DLD1 (cell line): Measurements from ENCODE around the gene TJP3.

ENCODE experiments used
- in situ Hi-C: cut with HindIII; loops from 2 replicates; pipeline ENCODE4 v1.10.0; 2017; ENCODE audit warnings: low sequenced_read_pairs

TJP3 gene

DNA sequence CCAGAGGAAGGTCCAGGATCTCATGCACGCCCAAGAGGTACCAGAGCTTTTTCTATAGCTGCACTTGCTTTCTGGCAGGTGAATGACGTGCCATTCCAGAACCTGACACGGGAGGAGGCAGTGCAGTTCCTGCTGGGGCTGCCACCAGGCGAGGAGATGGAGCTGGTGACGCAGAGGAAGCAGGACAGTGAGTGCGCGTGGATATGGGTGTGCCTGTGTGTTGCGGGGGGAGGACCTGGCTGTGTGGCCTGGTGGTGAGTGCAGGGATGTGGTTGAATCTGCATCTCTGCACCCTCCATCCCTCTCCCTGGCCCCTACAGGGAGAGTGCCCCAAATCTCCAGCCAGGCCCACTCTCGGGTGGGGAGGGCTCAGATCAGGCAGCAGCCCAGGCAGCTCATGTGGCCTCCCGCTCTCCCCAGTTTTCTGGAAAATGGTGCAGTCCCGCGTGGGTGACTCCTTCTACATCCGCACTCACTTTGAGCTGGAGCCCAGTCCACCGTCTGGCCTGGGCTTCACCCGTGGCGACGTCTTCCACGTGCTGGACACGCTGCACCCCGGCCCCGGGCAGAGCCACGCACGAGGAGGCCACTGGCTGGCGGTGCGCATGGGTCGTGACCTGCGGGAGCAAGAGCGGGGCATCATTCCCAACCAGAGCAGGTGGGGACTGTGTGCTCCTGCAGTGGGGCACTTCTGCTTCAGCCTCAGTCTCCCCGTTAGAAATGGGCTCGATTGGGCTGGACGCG, 30.5 kb downstream of the TJP3 start:
- in situ Hi-C loops: no loop called here

DNA sequence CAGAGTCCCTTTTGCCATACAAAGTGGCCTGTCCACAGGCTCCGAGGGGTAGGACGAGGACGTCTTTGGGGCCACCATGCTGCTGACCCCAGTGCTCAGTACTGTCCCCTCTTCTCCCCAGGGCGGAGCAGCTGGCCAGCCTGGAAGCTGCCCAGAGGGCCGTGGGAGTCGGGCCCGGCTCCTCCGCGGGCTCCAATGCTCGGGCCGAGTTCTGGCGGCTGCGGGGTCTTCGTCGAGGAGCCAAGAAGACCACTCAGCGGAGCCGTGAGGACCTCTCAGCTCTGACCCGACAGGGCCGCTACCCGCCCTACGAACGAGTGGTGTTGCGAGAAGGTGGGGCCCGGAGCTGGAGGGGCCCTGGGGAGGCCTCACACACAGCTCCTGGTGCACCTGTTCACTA, 32.2 kb downstream of the TJP3 start:
- in situ Hi-C loops: no loop called here

DNA sequence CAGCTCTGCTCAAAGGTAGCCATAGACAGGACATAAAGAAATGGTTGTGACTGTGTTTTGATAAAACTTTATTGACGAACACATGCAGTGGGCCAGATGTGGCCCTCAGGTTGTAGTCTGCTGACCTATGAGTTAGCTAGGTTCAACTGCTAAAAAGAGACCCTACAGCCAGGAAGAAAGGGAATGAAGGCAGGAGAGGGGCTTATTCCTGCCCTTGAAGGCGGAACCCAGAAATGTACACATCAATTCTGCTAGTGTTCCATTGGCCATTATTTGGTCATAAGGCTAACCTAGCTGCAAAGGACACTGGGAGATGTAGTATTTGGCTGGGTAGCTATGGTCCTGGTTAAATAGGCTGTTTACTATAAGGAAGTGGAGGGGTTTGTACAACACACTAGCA, 35.3 kb downstream of the TJP3 start:
- in situ Hi-C loops: no loop called here

DNA sequence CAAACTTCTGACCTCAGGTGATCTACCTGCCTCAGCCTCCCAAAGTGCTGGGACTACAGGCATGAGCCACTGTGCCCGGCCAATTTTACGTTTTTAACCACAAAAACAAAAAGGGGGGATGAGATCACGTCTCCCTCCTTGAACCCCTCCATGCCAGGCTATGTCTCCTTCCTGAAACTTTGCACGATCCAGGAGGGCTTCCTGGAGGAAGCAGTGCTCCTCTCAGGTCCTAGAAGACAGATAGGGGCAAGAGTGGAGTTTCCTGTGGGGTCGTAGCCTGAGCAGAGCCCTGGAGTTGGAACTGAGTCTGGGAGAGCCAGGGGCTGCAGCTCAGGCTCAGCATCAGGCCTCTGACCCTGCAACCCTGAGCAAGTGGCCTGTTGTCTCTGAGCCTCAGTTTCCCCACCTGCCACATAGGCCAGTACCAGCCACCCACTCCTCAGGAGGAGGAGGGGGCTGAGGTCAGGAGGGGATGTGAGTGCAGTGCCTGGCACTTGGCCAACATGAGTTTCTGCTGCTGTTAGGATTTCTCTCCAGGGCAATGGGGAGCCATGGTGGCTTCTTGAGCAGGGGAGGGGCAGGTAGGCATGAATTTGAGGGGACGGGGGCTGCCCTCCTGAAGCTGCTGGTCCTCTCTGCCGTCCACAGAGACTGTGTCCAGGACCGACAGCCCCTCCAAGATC, 37.3 kb downstream of the TJP3 start:
- in situ Hi-C loops: no loop called here

DNA sequence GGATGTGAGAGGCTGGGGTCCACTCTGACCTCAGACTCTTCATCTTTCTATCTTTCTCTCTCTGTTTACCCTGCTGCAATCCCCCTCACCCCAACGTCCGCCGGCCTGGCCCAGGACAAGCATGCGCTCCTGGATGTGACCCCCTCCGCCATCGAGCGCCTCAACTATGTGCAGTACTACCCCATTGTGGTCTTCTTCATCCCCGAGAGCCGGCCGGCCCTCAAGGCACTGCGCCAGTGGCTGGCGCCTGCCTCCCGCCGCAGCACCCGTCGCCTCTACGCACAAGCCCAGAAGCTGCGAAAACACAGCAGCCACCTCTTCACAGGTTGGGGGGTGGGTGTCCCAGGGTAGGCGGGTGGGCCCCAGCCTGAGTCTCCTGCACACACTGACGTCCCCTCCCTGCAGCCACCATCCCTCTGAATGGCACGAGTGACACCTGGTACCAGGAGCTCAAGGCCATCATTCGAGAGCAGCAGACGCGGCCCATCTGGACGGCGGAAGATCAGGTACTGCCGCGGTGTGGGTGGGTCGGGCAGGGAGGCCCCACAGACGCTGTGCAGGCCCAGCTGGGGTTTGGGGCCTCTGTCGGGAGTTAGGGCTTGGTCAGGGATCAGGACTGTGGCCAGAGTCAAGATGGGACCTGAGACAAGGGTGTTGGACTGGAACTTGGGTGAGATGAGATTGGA, 38.3 kb downstream of the TJP3 start:
- in situ Hi-C loops: no loop called here

DNA sequence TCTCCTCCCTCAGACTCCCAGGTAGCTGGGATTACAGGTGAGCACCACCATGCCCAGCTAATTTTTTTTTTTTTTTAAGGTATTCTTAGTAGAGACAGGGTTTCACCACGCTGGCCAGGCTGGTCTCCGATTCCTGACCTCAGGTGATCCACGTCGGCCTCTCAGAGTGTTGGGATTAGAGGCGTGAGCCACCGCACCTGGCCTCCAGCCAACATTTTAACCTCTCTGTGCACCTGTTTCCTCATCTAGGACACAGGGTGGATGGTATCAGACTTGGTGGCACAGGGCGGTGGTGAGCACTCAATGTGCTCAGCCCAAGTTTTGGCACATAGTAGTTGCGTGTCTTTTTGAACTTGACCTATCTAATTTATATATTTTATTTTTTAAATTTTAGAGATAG, 40.8 kb downstream of the TJP3 start:
- in situ Hi-C loops: no loop called here

DNA sequence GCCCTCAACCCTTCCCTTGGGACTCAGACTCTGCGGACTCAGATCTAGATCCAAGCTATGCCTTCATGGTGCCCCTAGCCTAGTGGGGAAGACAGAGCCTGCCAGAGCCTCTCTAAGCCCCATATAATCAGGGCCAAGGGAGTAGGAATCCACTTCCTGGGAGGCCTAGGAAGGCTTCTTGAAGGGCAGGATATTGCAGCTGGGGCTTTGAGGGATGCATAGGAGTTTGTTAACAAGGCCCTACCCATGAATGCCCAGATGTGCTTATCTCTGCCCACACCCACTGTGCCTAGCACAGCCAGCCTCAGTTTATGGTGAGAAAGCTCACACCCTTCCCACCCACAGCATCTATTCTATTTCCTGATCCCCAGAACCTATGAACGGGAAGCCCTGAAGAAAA, 42.0 kb downstream of the TJP3 start:
- in situ Hi-C loops: no loop called here

DNA sequence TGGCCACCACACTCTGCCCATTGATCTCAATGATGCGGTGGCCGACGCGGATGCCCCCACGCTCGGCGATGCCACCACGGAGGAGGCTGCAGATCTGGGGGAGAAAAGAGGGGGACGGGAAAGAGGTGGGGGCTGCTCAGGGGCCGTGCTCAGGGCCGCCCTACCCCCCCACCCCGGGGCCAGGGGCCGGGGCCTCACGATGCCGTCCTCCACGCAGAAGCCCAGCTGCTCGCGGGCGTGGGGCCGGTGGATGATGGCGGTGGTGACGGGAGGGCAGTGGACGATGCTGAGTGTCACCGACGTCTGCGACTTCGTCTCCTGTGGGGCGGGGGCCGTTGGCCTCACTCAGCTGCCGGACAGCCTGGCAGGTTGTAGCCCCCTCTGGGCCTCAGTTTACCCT, 43.1 kb downstream of the TJP3 start:
- in situ Hi-C loops: no loop called here

DNA sequence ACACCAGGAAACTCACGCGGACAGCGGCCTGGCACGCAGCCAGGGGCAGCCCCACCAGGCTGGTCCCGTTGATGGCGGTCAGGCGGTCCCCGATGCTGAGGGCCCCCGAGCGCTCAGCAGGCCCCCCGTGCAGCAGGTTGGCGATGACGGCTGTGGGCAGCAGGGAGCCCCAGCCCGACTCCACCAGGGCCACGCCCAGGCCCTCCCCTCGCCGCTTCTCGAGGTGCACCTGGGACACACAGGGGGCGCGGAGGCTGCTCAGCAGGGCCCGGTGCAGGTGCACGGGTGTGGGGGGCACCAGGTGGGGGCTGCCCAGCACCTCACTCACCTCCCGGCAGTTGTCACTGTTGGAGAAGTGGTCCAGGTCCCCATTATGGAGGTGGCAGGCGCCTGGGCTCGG, 44.3 kb downstream of the TJP3 start:
- in situ Hi-C loops: no loop called here

DNA sequence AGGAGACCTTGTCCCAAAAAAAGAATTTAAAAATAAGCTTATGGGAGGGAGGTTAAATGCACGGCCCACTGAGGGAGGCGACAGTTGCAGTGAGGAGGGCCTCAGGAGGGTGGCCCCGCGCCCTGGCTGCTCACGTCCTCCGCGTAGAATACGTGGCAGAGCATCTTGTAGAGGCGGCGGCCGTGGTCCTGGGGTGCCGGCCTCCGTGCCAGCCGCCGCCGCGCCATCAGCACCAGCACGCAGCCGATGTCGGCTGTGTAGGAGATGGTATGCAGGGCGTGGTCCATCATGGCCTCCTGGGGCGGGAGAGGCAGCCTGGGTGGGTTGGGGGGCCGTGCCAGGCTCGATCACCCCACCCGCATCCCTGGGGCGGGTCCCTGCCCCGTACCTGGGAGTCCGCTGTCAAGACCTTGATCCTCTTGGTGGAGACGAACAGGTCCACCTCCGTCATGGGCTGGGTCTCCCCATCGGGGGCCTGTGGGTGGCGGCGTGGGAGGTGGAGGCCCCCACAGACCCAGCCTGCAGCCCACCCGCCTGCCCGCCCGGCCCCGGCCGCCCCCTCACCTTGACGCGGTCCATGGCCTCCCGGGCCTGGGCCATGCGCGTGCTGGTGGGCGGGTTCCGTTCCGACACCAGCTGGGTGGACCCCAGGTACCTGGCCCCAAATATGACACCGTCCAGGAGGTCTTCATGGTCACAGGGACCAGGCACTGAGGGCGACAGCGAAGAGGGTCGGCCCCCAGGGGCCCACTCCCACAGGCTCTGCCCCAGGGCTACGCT, 45.6 kb downstream of the TJP3 start:
- in situ Hi-C loops: no loop called here

DNA sequence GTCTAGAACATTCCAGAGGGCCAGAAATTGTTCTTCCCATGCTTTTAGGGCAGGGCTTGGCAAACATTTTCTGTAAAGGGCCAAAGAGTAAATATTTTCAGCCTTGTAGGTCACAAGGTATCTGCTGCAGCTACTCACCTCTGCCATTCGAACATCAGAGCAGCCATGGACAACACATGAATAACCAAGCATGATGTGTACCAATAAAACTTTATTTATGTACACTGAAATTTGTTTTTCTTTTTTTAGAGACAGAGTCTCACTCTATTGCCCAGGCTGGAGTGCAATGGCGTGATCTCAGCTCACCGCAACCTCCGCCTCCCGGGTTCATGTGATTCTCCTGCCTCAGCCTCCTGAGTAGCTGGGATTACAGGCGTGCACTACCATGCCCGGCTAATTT, 49.5 kb downstream of the TJP3 start:
- in situ Hi-C loops: loop anchor here (5.0 kb wide), 1 partner anchor 35 kb away; no protein-coding TSS in a partner anchor

DNA sequence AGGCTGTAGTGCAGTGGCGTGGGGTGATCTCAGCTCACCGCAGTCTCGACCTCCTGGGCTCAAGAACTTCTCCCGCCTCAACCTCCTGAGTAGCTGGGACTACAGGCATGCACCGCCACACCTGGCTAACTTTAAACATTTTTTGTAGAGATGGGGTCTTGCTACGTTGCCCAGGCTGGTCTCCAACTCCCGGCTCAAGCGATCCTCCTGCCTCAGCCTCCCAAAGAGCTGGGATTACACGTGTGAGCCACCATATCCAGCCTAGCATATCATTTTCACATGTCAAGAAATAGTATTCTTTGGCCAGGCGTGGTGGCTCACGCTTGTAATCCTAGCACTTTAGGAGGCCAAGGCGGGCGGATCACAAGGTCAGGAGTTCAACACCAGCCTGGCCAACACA, 50.1 kb downstream of the TJP3 start:
- in situ Hi-C loops: loop anchor here (5.0 kb wide), 1 partner anchor 36 kb away; no protein-coding TSS in a partner anchor

DNA sequence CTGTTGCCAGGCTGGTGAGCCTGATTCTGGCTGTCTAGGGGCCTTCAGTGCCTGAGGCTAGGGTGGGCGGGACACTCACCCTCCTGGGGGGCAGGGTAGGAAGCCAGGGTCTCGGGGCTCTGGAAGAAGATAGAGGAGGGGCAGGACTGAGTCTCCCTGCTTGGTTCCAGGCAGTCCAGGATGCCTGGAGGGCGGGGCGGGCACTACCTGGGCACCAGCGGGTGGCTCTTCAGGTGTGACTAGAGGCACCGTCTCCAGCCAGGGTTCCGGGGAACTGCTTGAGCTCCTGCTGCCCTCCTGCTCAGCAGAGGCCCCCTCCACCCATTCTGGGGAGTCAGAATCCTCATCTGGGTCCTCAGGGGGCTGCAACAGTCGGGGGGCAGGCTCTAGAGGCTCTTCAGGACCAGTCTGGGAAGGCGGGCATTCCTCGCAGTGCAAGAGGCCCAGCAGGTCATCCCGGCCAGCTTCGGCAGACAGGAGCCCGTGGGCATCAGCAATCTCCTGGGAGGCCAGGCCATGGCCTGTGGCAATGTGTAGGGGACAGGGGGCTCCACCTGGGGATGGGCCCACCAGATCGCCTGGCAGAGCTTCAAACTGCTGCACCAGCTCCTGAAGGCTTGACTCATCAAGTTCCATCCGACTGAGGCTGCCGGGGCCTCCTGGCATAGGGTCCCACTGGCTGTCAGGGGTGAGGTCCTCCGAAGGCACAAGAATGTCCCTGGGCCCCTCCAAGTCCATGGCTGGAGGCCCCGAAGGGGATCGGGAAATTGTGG, 51.5 kb downstream of the TJP3 start:
- in situ Hi-C loops: loop anchor here (5.0 kb wide), 1 partner anchor 37 kb away; no protein-coding TSS in a partner anchor

DNA sequence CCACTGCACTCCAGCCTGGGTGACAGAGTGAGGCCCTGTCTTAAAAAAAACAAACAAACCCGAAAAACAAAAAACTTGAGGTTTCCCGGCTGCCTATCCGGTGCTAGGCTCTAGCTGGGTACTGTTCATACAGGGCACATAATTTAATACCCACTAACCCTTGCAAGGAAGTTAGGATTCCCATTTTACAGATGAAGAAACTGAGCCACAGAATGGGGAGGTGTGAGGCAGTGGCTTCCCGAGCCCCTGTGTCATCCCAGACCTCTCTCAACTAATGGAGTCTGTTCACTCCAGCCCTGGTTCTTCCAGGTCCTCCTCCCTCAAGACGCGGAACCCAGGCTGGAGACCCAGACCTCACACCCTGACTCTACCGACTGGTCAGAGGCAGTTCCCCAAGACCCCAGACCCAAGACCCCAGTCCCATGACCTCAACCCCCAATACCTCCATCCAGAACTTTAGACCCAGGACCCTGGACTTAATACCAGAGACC, 52.7 kb downstream of the TJP3 start:
- in situ Hi-C loops: no loop called here

DNA sequence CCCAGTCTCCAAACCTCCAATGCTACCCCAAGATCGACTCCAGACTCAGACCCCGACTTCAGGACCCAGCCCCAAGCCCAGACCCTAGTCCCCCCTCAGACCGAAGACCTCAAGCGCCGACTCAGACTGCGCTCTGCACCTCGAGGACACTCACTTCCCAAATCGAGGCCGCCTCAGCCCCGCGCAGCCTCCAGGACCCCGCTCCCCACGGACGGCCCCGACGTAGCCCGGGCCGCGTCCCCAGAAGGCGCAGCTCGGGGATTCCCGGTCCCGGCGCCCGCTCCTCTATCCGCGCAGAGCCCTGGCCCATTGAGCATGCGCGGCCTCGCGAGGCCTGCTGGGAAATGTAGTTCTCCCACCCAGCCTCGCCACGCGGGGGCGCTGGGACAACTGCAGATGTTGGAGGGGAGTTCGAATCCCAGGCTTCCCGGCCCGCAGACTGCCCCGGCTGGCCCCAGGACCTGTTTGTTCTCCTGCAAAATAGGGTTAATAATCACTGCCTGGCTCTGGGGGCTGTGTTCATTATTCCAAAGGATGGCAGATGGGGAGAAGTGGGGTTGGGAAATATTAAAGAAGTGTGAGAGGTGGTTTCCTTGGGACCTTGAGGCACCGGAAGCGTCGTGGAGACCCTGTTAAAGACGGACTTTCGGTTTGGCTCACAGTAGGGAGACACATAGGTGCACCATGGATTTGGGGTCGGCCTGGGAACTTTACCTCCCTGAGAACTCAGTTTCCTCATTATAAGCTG, 53.4 kb downstream of the TJP3 start, which contains the start of gene APBA3:
Gene APBA3, minus strand, starts transcription at position 311 of the 748 bp plus-strand sequence. CDS start 1,428 bp downstream, outside the sequence.
- in situ Hi-C loops: no loop called here

DNA sequence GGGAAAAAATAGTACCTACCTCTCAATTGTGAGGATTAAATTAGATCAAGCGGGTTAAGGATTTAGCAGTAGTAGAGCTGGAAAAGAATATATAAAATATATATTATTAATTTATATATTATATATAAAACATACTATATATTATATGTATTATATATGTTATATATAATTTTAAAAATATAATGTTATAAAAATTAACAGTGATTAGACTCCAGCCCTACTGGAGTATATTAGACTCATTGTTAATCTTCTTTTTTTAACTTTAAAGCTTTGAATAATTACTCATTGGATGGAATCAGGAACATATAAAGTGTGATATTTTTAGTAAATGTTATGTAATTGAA, 53.9 kb downstream of the TJP3 start:
- in situ Hi-C loops: no loop called here

DNA sequence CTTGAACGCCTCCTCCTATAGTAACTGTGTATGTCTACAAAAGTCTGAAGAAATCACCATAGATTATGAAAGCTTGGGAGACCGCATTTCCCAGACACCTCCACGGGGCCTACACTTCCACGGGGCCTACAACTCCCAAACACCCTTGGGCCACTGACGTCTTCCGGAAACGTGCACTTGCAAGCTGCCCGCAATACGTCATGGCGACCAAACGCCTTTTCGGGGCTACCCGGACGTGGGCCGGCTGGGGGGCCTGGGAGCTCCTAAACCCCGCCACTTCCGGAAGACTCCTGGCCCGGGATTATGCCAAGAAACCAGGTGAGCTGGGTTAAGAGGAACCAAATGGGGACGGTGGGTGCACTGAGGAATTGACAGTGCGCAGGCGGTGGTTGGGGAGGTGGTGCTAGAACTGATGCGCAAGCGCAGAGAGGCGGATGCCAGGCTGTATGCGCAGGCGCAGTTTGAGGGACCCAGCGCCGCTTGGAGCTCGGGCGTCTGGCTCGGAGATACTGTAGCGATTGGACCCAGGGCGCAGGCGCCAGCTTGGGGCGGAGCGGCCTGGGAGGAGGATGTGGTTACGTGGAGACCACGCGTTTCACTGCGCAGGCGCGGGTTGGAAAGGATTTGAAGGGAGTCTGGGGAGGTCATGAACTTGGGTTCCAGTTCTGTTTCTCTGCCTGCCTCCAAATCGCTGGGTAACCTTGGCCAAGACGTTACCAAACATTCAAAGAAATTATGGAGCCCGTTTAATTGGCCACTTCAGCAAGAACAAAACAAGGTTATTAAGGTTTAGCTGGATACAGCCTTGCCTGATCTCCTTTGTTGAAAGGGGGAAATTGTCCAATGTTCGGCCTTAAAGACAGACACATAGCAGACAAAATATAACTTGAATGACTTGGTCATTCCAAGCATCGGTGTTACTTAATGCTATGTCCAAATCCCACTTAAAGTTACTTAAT, 54.6 kb downstream of the TJP3 start, which contains the start of gene MRPL54:
Gene MRPL54, plus strand, starts transcription at position 182 of the 959 bp plus-strand sequence. Its CDS starts 19 bp downstream, at position 201.
- in situ Hi-C loops: no loop called here

DNA sequence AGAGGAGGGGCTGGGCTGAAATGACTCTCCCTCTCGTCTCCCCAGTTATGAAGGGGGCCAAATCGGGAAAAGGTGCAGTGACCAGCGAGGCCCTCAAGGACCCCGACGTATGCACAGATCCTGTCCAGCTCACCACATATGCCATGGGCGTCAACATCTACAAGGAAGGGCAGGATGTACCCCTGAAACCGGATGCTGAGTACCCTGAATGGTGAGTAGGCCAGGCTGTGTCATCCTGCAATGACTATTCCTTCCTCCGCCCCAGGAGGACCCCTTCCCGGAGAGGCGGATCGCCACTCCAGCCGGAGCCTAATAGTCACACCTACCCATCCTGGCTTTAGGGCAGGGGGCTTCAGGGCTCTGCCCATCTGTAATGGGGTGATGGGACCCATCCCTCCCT, 56.9 kb downstream of the TJP3 start:
- in situ Hi-C loops: no loop called here
